CD1c-positive myeloid dendritic cell (primary cell): Measurements from ENCODE around the gene ALX4.

ENCODE experiments used
- DNase-seq: peaks from one replicate; pipeline ENCODE4 v3.0.0-alpha.2; 2016; ENCODE audit errors: extremely low spot score

Gene ALX4

GRCh38 chr11:44315947-44316658, 6.2 kb upstream of the ALX4 start:
- DNase-seq, result peak; percentile 3

DNA sequence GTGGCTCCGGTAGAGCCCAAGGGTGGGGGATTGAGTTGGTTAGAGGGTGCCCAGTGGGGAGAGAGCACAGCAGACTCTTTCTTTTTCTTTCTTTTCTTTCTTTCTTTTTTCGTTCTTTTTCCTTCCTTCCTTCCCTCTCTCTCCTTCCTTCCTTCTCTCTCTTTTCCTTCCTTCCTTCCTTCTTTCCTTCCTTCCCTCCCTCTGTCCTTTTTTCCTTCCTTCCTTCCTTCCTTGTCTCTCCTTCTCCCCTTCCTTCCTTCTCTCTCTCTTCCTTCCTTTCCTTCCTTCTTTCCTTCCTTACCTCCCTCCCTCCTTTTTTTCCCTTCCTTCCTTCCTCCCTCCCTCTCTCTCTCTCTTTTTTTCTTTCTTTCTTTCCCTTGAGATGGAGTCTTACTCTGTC, 4.8 kb upstream of the ALX4 start:
- DNase-seq, result no peak

DNA sequence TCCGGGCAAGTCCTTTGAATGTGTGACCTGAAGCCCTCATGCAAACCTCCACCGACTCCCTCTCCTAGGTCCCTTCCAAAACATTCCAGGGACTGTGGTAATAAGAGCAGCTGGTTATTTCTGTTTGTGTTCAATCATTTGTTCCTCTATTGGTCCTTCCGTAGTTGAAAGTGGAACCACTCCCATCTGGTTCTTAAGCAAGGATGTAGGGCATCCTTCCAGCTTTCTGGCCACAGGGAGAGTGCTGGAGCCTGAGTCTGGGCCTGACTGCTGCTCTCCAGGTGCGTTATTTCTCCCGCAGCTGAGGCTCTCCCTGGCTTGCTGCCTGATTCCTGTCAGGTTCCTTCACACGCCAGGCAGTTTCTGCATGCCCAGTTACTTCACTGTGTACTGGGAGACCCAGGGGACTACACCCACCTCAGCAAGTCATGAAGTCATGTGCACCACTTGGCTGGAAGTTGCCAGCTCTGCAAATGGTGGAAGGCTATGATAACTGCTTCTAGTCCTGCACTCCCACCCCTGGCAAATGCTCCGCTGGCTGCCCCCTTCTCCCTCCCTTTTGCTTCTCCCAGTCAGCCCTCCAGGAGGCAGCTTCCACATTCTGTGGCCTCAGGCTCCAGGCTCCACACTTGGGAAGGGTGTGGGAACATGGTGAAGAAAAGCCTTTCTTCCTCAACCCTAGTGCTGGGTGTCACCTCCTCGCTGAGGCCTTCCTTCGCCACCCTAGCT, 4.0 kb upstream of the ALX4 start:
- peak; percentile 5 for DNase-seq

- no peak for DNase-seq
These were observed 2.9 kb upstream of the ALX4 start for GRCh38 chr11:44312876-44313275.

- DNase-seq, result no peak
These were observed 1.7 kb upstream of the ALX4 start for GRCh38 chr11:44311339-44312261.

DNA sequence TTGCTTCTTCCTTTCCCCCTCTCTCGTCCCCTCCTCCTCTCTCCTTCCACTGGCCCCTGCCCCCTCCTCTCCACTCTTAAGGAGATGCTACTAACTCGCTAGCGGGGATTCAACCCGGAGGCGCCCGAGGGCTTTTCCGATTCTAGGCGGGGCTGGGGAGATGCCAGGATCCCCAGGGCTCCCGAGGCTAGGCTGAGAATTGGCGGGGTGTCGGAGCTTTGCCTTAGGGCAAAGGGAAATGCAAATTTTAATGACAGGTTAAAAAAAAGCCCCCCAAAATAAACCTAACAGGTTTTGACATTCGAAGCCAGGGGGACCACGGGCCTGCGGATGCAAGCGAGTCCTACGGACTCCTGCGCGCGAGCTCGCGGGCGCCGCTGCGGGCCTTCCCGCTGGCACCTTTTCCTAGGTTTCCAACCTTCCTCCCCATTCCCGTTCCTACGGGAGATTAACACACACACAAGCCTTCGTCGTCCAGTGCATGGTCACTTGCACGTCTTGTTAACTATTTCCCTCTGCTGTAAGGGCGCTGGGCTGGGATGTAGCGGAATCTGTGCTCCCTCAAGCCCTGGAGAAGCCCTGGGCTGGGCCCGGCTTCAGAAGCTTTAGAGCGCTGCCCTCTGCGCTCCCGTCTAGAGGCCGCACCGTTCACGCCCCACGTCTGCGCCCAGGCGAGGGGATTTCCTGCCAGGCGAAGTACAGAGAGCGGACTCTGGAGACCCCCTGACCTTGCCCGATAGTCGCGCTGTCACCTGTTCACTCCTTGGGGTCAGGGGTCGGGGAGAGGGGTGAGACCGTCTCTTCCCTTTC, 729 bp upstream of the ALX4 start:
- no peak for DNase-seq

DNA sequence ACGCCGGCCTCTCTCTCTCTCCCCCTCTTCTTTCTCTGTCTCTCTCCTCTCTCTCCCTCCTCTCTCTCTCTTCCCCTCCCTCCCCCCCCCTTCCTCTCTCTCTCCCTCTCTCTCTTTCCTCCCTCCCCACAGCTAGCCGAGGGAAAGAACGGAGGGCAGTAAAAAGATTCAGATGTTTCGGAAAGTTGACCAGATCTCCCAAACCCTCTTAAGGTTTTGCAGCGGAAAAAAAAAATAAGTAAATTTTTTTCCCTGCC, 195 bp upstream of the ALX4 start:
- no peak for DNase-seq

DNA sequence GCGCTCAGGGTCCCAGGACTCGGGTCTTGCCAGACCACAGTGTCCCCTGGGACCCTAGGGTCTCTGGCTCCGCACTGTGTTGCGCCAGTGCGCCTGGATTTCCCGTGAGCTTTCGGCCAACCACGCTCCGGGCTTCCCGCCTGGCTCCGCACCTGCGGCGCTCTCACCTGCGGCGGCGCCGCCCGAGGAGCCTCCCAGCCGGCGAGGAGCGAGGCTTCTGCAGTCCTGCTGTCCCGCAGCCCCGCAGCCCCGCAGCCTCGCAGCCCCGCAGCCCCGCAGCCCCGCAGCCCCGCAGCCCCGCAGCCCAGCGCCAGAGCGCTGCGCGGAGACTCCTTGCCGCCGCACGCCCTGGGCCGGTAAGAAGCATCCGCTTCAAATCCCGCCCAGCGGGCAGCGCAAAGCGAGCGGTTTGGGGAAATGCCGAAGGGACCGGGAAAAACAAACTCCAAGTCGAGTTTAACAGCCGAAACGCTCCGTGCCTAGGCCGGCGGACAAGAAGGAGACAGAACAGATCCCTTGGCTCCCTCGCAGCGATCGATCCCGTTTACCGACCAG, 939 bp downstream of the ALX4 start:
- DNase-seq, result no peak

DNA sequence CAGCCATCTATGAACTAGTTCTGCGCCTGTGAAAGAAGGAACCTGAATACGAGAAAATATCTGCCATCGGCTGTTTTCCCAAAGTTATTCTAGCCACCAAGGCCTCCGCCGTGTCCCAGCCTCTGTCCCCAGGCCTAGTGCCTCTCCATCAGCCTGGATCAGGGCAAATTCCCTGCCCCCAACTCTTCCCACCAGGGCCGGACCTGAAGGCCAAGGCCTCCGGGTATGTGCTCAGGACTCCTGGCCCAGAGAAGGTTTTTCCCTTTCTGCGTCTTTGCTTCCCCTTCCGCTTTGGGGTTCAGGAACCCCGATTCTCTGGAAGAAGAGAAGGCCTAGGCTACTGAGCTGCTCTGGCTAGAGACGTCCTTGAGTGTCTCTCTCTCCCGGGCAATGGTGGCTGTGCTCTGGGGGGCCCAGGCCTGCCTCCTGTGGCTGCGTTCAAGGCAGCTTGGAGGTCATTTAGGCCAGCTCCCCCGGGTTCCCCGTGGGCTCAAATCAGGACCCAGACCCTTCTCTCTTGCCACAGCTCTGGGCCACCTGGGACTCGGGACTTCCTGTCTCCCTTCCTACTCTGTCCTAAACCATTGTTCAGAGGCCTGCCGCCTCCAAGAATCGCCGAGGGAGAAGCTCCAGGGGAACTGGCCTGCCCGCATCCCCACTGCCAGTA, 1.6 kb downstream of the ALX4 start:
- DNase-seq, result no peak

DNA sequence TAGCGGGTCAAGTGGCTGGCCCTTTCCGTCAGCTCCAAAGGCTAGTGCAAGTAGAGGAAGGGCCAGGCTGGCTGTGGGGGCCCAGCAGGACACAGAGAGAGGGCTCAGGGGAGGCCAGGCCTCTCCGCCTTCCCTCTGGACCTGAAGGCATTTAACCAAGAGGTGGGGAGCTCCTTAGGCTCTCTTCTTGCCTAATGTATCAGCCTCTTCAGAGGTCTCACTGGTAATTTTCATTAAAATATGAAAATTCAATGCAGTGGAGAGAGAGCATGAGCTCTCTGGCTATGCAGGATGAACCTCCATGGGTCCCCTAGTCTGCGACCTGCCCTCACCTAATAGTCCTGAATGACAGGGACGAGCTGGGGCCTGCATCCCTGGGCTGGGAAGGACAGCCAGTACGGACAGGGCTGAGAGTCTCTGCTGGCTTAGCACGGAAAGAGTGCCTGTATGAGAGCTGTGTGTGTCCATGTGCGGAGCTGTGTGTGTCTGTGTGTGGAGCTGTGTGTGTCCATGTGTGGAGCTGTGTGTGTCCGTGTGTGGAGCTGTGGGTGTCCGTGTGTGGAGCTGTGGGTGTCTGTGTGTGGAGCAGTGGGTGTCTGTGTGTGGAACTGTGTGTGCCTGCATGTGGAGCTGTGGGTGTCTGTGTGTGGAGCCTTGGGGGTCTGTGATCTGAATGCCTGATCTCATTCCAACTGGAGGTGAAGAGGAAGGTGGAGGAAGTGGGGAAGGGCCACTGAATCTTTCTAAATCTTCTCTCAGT, 2.4 kb downstream of the ALX4 start:
- DNase-seq, result no peak

DNA sequence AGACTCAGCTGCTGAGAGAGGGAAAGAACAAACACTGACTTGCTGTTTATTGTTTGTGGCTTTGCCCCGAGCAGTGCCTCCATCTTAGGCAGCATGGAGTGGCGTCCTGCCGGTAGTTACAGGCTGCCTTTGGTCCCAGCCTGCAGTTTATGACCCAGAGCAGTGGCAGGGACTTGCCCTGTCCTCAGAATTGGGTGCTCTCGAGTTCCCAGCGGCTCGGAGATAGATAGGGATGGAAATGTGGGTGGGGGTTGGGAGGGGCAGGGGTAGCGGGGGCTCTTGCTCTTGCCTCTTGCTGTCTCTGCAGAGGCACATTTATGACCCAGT, 3.1 kb downstream of the ALX4 start:
- DNase-seq, result no peak

DNA sequence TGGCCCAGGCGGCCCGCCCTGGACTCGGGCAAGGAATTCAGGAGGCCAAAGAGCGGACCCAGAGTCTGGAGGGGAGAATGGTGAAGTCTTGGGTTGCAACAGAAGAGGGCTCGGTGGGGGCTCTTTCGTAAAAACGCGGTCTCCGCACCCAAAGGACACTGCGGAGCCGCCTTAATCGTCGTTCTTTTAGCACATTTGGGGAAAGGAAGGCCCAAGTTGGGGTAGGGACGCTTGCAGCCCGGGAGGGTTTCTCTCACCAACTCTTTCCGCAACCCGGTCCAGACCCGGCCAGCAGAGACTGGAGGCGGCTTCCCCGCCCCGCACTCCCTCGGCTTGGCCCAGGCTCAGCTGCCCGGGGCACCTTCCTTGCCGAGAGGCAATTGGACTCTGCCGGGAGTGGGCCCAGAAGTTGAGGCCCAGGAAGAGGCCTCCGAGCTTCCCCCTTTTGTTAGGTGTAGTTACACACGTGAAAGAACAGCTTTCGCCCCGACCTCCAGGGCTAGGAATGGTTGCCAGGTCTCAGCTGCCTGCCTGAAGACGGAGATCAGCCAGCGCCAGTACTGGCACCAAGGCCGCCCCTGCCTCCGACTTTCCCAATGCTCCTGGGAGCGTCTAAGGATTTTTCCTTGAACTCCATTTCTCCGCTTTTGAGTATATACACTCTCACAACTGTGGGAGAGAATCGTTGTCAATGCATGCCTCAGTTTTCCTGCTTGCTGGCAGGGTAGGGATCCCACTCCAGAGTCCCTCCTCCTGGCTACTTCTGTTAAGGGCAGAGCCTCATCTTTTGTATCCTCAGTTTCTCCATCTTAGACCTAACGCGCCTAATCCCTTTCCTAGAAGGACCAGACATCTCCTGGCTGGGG, 3.7 kb downstream of the ALX4 start:
- no peak for DNase-seq

GRCh38 chr11:44305470-44306051, 4.4 kb downstream of the ALX4 start:
- DNase-seq, result no peak

DNA sequence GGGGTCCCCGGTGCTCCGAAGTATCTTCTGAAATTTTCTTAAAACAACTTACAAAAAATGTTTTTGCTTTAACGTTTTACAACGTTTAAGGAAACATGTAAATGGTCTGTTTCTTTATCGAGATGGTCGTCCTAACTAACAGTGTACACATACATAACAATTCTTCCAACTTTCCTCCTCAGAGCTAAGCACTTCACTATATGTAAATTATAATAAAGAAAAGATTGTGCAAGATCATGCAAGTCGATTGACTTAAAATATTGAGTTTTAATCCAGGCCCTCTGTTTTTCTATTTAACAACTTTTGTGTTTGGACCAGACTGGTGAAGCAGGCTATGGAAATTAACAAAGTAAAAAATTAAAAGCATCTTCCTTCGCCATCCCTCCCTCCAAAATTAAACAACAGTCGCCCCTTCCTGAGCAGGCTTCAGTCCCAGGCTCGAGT, 4.9 kb downstream of the ALX4 start:
- DNase-seq, result no peak

DNA sequence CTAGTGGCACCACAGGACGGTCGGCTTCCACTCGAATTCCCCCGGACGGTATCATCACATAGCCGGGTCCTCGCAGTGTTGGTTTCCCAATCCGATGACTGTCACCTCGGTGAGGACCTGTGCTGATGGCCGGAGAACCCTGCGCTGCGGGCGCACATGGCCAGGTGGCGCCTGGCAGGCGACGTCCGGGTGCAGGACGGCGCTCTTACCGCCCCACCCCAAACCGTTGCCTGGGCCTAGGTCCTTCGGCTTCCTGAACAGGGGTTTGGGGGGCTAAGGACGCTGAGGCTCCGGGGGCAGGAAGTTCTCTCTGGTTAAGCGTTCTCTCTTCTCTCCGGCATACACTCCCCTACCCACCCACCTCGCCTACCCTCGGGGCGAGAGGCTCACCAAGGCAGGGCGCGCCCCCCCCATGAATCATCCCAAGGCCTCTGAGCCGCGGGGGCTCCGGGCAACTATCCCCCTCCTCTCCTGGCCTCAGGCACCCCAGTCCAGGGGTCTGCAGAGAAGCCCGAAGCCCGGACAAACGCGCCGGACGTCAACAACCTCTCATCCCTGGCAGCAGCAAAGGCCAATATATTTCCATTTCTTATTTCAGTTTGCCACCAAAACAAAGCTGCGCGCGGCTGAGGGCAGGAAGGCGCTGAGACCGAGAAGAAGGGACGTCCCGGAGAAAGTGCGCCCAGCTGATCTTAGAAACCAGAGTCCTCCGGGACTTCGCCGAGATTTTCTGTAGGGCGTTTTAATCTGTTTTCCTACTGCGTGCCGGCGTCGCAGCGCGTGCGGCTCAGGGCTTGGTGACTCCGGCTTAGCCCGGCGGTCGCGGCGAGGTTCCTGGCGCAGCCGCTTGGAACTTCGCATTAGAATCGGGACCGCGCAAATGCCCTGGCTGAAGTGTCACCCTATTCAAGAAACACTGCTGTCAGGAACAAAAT, 5.6 kb downstream of the ALX4 start:
- no peak for DNase-seq

DNA sequence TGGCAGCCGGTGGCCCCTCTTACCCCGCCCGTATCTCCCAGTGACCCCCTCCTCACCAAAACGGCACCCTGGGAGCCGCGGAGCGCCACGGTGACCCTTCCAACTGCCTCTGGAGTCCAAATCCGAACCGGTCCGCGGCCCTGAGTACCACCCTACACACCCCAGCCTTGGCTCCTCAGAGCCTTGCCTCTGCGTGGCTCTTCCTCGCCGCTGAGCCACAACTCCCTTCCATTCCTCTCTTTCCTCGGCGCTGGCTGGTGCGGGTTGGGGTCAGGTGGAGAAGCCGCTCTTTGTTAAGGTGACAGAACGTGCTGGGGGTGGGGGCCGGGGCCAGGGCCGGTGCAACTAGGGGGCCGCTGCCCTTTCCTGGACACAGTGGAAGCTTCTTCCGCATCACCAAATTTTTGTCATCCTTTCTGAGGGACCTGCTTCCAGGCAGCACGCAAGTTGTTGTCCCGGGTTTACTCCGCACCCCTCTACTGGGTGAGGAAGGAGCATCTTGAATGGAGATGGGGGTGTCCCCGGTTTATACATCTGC, 6.5 kb downstream of the ALX4 start:
- no peak for DNase-seq

- DNase-seq, result no peak
These were observed 8.2 kb downstream of the ALX4 start for GRCh38 chr11:44301564-44302271.
